Measurements from ENCODE around the gene CRACR2B.
A peak's percentile ranks its signal among the peaks of the same experiment; 100 is the strongest.

DNA sequence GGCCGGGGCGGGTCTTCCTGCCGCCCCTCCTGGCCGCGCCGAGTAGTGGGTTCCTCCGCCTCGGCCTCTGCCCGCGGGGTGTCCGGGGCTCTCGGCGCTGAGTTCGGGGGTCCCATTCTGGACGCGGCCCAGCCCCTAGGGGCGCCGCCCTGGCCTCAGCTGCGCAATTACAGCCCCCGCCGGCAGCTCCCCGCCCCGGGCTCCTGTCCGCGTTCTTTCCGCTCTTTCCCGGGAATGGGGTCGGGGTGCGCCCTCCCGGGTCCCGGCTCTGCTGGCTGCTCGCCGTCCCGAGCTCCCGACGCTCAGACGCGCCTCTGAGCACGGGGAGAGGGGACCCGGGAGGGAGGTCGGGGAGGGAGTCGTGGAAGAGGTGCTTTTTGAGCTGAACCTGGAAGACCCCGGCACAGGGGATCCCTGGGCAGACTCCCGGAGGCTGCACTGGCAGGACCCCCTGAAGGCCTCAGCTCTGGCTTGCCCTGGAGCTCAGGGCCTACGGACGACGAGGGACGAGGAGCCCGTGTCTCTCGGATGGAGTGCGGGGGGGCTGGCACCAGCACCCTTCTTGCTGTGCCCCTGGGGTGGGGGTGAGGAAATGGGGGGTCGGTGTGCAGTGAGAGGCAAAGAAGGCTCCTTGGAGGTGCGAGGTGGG, 15.5 kb downstream of the CRACR2B start:
- TF ChIP-seq YY1 (IDR thresholded peaks at IDR 0.05; ENCODE audit: extremely low read depth, insufficient replicate concordance, low read depth, low read length): no peak
- TF ChIP-seq, protein P1, sequence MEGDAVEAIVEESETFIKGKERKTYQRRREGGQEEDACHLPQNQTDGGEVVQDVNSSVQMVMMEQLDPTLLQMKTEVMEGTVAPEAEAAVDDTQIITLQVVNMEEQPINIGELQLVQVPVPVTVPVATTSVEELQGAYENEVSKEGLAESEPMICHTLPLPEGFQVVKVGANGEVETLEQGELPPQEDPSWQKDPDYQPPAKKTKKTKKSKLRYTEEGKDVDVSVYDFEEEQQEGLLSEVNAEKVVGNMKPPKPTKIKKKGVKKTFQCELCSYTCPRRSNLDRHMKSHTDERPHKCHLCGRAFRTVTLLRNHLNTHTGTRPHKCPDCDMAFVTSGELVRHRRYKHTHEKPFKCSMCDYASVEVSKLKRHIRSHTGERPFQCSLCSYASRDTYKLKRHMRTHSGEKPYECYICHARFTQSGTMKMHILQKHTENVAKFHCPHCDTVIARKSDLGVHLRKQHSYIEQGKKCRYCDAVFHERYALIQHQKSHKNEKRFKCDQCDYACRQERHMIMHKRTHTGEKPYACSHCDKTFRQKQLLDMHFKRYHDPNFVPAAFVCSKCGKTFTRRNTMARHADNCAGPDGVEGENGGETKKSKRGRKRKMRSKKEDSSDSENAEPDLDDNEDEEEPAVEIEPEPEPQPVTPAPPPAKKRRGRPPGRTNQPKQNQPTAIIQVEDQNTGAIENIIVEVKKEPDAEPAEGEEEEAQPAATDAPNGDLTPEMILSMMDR (IDR thresholded peaks at IDR 0.05 in 2 of 3, conservative IDR thresholded peaks at IDR 0.05 in 1 of 3; ENCODE audit: borderline replicate concordance in 1 of 3, insufficient read depth in 1 of 3, low read depth in 2 of 3, low read length in 2 of 3): 0 out of 6 replicates have a peak, but pooled peaks of 1 of the 3 experiments have one; percentile 5
- TF ChIP-seq ZNF274 (IDR thresholded peaks at IDR 0.05; ENCODE audit: low read depth, low read length): no peak
- TF ChIP-seq EZH2 (IDR thresholded peaks at IDR 0.05): no peak
- no peak for TF ChIP-seq POLR2A (IDR thresholded peaks at IDR 0.05; ENCODE audit: borderline replicate concordance, extremely low read depth, insufficient read depth, insufficient read length)
- TF ChIP-seq, protein P2, sequence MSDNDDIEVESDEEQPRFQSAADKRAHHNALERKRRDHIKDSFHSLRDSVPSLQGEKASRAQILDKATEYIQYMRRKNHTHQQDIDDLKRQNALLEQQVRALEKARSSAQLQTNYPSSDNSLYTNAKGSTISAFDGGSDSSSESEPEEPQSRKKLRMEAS (IDR thresholded peaks at IDR 0.05): no peak
- no peak for TF ChIP-seq POLR2AphosphoS5 (IDR thresholded peaks at IDR 0.05; ENCODE audit: low read depth, low read length)
- no peak for TF ChIP-seq SP1 (IDR thresholded peaks at IDR 0.05; ENCODE audit: low read depth)
- TF ChIP-seq, protein P3, sequence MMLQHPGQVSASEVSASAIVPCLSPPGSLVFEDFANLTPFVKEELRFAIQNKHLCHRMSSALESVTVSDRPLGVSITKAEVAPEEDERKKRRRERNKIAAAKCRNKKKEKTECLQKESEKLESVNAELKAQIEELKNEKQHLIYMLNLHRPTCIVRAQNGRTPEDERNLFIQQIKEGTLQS (IDR thresholded peaks at IDR 0.05): no peak
- no peak for TF ChIP-seq SRF (IDR thresholded peaks at IDR 0.05; ENCODE audit: low read depth)
- TF ChIP-seq RAD21 (IDR thresholded peaks at IDR 0.05; ENCODE audit: low read depth): no peak

Data from HCT116 (cell line).